Measurements from ENCODE around the gene OR6C65. TPM values are rescaled to one million over a fixed set of nuclear protein-coding genes. Genes with fewer than 3 reads are reported as not detected.
"Not testable (repeated sequence)": the region's sequence is repeated elsewhere in the genome, so short reads cannot be mapped to it uniquely, and the experiment has no call there.

OR6C65 gene
- total and polyA plus RNA-seq, 2 experiments from 2014 or later: not detected

DNA sequence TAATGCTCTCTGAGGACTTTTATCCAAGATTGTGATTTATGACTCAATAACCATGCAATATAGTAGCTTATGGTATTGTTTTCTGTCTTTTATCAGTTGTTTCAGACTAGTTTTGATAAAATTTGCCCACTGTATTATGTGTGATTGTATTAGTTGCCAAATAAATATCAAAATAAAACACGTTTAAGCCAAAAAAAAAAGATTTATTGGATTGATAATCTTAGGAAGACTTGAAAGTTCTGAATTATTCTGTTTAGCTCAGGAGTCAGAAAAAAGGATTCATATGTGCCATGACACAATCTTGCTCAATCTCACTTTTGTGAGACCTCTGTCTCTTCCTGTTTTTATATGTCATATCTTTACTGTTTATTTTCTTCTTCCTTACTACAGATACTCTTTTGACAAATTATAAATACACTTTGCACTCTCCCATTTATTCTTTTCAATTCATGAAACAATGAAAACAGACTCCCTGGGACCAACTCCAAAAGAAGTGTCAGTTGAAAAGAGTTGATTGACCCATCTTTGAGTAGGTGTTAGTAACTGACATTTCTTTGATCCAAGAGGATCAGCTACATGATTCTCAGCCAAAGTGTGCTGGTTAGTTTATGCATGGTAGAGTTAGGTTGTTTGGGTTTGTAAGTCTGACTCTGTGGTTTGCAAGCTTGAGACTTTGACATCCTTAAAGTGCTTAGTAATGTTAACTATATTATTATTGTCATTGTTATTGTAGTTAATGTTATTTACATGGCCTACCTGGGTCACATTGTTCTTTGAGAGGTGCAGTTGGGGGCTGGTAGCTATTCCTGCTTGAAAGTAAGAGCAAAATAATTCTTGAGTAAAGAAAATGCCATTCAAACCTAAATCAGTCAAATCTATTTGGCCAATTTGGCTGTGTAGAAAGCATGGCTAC lies 28.3 kb downstream of the OR6C65 start:
- no peak overlapping the region for H2AFZ ChIP-seq
- 53% methylated on average over 1 of the region's 1 CpG for WGBS (ENCODE audit: low lambda C conversion rate, missing lambda C conversion rate)

GRCh38 chr12:55441233-55441632 lies 40.9 kb downstream of the OR6C65 start:
- not testable (repeated sequence) for DNase-seq (ENCODE audit: low spot score); H3K9me3 ChIP-seq (ENCODE audit: low read depth); H3K36me3 ChIP-seq (replicated peaks; ENCODE audit: insufficient read depth, low read depth); H3K4me2 ChIP-seq; H4K20me1 ChIP-seq (ENCODE audit: insufficient read depth, poor library complexity, severe bottlenecking); H3K4me3 ChIP-seq; H3K79me2 ChIP-seq; H3K27me3 ChIP-seq; H2AFZ ChIP-seq; H3K9me2 ChIP-seq (replicated peaks; ENCODE audit: insufficient read depth); H3K27ac ChIP-seq; H3K4me1 ChIP-seq (ENCODE audit: insufficient read depth)
- WGBS (ENCODE audit: low lambda C conversion rate, missing lambda C conversion rate): 87% methylated on average over 5 of the region's 5 CpGs

More for the DNA sequence above, 28.3 kb downstream of the OR6C65 start:
- H3K4me2 ChIP-seq: no peak overlapping the region
- H3K36me3 ChIP-seq (replicated peaks; ENCODE audit: insufficient read depth, low read depth): no peaks in the 10 kb centered on the region
- no peaks in the 10 kb centered on the region for H3K4me1 ChIP-seq (ENCODE audit: insufficient read depth)
- TF ChIP-seq, protein P1, sequence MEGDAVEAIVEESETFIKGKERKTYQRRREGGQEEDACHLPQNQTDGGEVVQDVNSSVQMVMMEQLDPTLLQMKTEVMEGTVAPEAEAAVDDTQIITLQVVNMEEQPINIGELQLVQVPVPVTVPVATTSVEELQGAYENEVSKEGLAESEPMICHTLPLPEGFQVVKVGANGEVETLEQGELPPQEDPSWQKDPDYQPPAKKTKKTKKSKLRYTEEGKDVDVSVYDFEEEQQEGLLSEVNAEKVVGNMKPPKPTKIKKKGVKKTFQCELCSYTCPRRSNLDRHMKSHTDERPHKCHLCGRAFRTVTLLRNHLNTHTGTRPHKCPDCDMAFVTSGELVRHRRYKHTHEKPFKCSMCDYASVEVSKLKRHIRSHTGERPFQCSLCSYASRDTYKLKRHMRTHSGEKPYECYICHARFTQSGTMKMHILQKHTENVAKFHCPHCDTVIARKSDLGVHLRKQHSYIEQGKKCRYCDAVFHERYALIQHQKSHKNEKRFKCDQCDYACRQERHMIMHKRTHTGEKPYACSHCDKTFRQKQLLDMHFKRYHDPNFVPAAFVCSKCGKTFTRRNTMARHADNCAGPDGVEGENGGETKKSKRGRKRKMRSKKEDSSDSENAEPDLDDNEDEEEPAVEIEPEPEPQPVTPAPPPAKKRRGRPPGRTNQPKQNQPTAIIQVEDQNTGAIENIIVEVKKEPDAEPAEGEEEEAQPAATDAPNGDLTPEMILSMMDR (IDR thresholded peaks at IDR 0.05; ENCODE audit: poor library complexity): no peak
- TF ChIP-seq EZH2 (IDR thresholded peaks at IDR 0.05; ENCODE audit: borderline replicate concordance) (no peak), EZH2phosphoT487 (IDR thresholded peaks at IDR 0.05; ENCODE audit: low read depth, severe bottlenecking, unreplicated experiment) (no peak)
- H3K4me3 ChIP-seq: no peak overlapping the region
- no peak for DNase-seq (ENCODE audit: low spot score)
- no peaks in the 10 kb centered on the region for H3K79me2 ChIP-seq
- no peaks in the 10 kb centered on the region for H3K9me2 ChIP-seq (replicated peaks; ENCODE audit: insufficient read depth)
- H3K27me3 ChIP-seq: no peaks in the 10 kb centered on the region
- H4K20me1 ChIP-seq (ENCODE audit: insufficient read depth, poor library complexity, severe bottlenecking): no peaks in the 10 kb centered on the region
- H3K27ac ChIP-seq: no peak overlapping the region
- H3K9me3 ChIP-seq (ENCODE audit: low read depth): no peaks in the 10 kb centered on the region

- H3K4me2 ChIP-seq: no peak within 1 kb of the TSS
- 80% methylated on average over 2 of the region's 2 CpGs for WGBS (ENCODE audit: low lambda C conversion rate, missing lambda C conversion rate)
- H3K36me3 ChIP-seq (replicated peaks; ENCODE audit: insufficient read depth, low read depth): no peaks in the 10 kb centered on the region
- TF ChIP-seq EZH2phosphoT487 (IDR thresholded peaks at IDR 0.05; ENCODE audit: low read depth, severe bottlenecking, unreplicated experiment) (no peak), EZH2 (IDR thresholded peaks at IDR 0.05; ENCODE audit: borderline replicate concordance) (no peak)
- TF ChIP-seq, protein P1 (IDR thresholded peaks at IDR 0.05; ENCODE audit: poor library complexity): no peak
- H3K4me3 ChIP-seq: no peak within 1 kb of the TSS
- no peaks in the 10 kb centered on the region for H3K9me3 ChIP-seq (ENCODE audit: low read depth)
- no peak within 1 kb of the TSS for H2AFZ ChIP-seq
- H4K20me1 ChIP-seq (ENCODE audit: insufficient read depth, poor library complexity, severe bottlenecking): no peaks in the 10 kb centered on the region
- H3K27me3 ChIP-seq: no peaks in the 10 kb centered on the region
- no peaks in the 10 kb centered on the region for H3K9me2 ChIP-seq (replicated peaks; ENCODE audit: insufficient read depth)
- H3K27ac ChIP-seq: no peak within 1 kb of the TSS
- DNase-seq (ENCODE audit: low spot score): no peak
- H3K4me1 ChIP-seq (ENCODE audit: insufficient read depth): no peaks in the 10 kb centered on the region
- H3K79me2 ChIP-seq: no peaks in the 10 kb centered on the region
Measured at GRCh38 chr12:55443776-55444175, 43.4 kb downstream of the OR6C65 start, which contains the start of gene OR6C2. Gene OR6C2, plus strand, starts transcription at chr12:55444076. Its CDS starts 8,138 bp downstream, at chr12:55452214.

GRCh38 chr12:55445357-55445756 lies 45.0 kb downstream of the OR6C65 start:
- Histone ChIP-seq H3K9me3 (ENCODE audit: low read depth) (no peaks in the 10 kb centered on the region), H3K4me2 (no peak overlapping the region), H3K27me3 (no peaks in the 10 kb centered on the region), H3K4me1 (ENCODE audit: insufficient read depth) (no peaks in the 10 kb centered on the region), H3K4me3 (no peak overlapping the region), H3K79me2 (no peaks in the 10 kb centered on the region), H4K20me1 (ENCODE audit: insufficient read depth, poor library complexity, severe bottlenecking) (no peaks in the 10 kb centered on the region), H3K36me3 (replicated peaks; ENCODE audit: insufficient read depth, low read depth) (no peaks in the 10 kb centered on the region), H2AFZ (no peak overlapping the region), H3K9me2 (replicated peaks; ENCODE audit: insufficient read depth) (no peaks in the 10 kb centered on the region), H3K27ac (no peak overlapping the region)
- WGBS (ENCODE audit: low lambda C conversion rate, missing lambda C conversion rate): 92% methylated on average over 1 of the region's 1 CpG
- no peak for DNase-seq (ENCODE audit: low spot score)
- TF ChIP-seq EZH2phosphoT487 (IDR thresholded peaks at IDR 0.05; ENCODE audit: low read depth, severe bottlenecking, unreplicated experiment): no peak
- TF ChIP-seq, protein P1 (IDR thresholded peaks at IDR 0.05; ENCODE audit: poor library complexity): no peak
- no peak for TF ChIP-seq EZH2 (IDR thresholded peaks at IDR 0.05; ENCODE audit: borderline replicate concordance)

All from hepatocyte (in vitro differentiated cells).